Erythroblast (primary cell): ENCODE data around the gene CAMK1D.

Experiments used
- GATA1 ChIP-seq: IDR thresholded peaks from 2 replicates; pipeline ENCODE4 v1.6.1; 2011; ENCODE audit warnings: low read depth, mild to moderate bottlenecking, control low read depth, low read length, moderate library complexity
- POLR2A ChIP-seq: IDR thresholded peaks from 2 replicates; pipeline ENCODE4 v1.6.1; 2011; ENCODE audit warnings: mild to moderate bottlenecking, low read length

GRCh38 chr10:12508165-12508564, 158.8 kb downstream of the CAMK1D start:
- TF ChIP-seq POLR2A (no peak), GATA1 (no peak)
